ENCODE measurements around the gene TMEM205. TPM values are rescaled to one million over a fixed set of nuclear protein-coding genes. Genes with fewer than 3 reads are reported as not detected.
"Not testable (repeated sequence)": the region's sequence is repeated elsewhere in the genome, so short reads cannot be mapped to it uniquely, and the experiment has no call there.

The TMEM205 gene
- total and polyA plus RNA-seq, 2 experiments from 2014 or later, result 188 to 199 TPM

GRCh38 chr19:11335449-11336146 lies 10.5 kb downstream of the TMEM205 start:
- H3K27ac ChIP-seq, result no peak overlapping the region
- H4K20me1 ChIP-seq (ENCODE audit: insufficient read depth, poor library complexity, severe bottlenecking), result peaks cover 4% of the 10 kb centered on the region
- TF ChIP-seq CTCF (IDR thresholded peaks at IDR 0.05; ENCODE audit: poor library complexity) (no peak), EZH2phosphoT487 (IDR thresholded peaks at IDR 0.05; ENCODE audit: low read depth, severe bottlenecking, unreplicated experiment) (no peak), EZH2 (IDR thresholded peaks at IDR 0.05; ENCODE audit: borderline replicate concordance) (no peak)
- H3K9me3 ChIP-seq (ENCODE audit: low read depth), result no peaks in the 10 kb centered on the region
- no peaks in the 10 kb centered on the region for H3K36me3 ChIP-seq (replicated peaks; ENCODE audit: insufficient read depth, low read depth)
- peaks cover 5% of the 10 kb centered on the region for H3K4me1 ChIP-seq (ENCODE audit: insufficient read depth)
- H2AFZ ChIP-seq, result no peak overlapping the region
- no peaks in the 10 kb centered on the region for H3K9me2 ChIP-seq (replicated peaks; ENCODE audit: insufficient read depth)
- WGBS (ENCODE audit: low lambda C conversion rate, missing lambda C conversion rate), result 97% methylated on average over 17 of the region's 17 CpGs
- peaks cover 46% of the 10 kb centered on the region for H3K79me2 ChIP-seq
- DNase-seq (ENCODE audit: low spot score), result no peak
- H3K4me3 ChIP-seq, result no peak overlapping the region
- H3K27me3 ChIP-seq, result no peaks in the 10 kb centered on the region
- H3K4me2 ChIP-seq, result no peak overlapping the region

GRCh38 chr19:11333838-11334237 lies 12.2 kb downstream of the TMEM205 start:
- H3K36me3 ChIP-seq (replicated peaks; ENCODE audit: insufficient read depth, low read depth); H3K9me2 ChIP-seq (replicated peaks; ENCODE audit: insufficient read depth); H3K27ac ChIP-seq; H4K20me1 ChIP-seq (ENCODE audit: insufficient read depth, poor library complexity, severe bottlenecking); DNase-seq (ENCODE audit: low spot score); H3K4me2 ChIP-seq; H3K4me3 ChIP-seq; H2AFZ ChIP-seq; H3K27me3 ChIP-seq; H3K9me3 ChIP-seq (ENCODE audit: low read depth); H3K4me1 ChIP-seq (ENCODE audit: insufficient read depth): not testable (repeated sequence)
- 88% methylated on average over 9 of the region's 9 CpGs for WGBS (ENCODE audit: low lambda C conversion rate, missing lambda C conversion rate)
- H3K79me2 ChIP-seq, result peaks cover 32% of the 10 kb centered on the region

- Histone ChIP-seq H3K27me3 (no peaks in the 10 kb centered on the region), H3K4me1 (ENCODE audit: insufficient read depth) (no peaks in the 10 kb centered on the region), H4K20me1 (ENCODE audit: insufficient read depth, poor library complexity, severe bottlenecking) (peaks cover 4% of the 10 kb centered on the region), H3K4me3 (no peak overlapping the region), H3K79me2 (peaks cover 28% of the 10 kb centered on the region), H2AFZ (no peak overlapping the region), H3K36me3 (replicated peaks; ENCODE audit: insufficient read depth, low read depth) (no peaks in the 10 kb centered on the region), H3K27ac (no peak overlapping the region), H3K9me2 (replicated peaks; ENCODE audit: insufficient read depth) (no peaks in the 10 kb centered on the region), H3K4me2 (no peak overlapping the region), H3K9me3 (ENCODE audit: low read depth) (no peaks in the 10 kb centered on the region)
- WGBS (ENCODE audit: low lambda C conversion rate, missing lambda C conversion rate), result 87% methylated on average over 5 of the region's 5 CpGs
- no peak for TF ChIP-seq CTCF (IDR thresholded peaks at IDR 0.05; ENCODE audit: poor library complexity)
- DNase-seq (ENCODE audit: low spot score), result no peak
Observed at GRCh38 chr19:11332822-11333221, 13.2 kb downstream of the TMEM205 start.

- no peak overlapping the region for H3K4me2 ChIP-seq
- H3K27ac ChIP-seq, result no peak overlapping the region
- no peaks in the 10 kb centered on the region for H4K20me1 ChIP-seq (ENCODE audit: insufficient read depth, poor library complexity, severe bottlenecking)
- H3K9me3 ChIP-seq (ENCODE audit: low read depth), result no peaks in the 10 kb centered on the region
- no peak for DNase-seq (ENCODE audit: low spot score)
- 95% methylated on average over 4 of the region's 4 CpGs for WGBS (ENCODE audit: low lambda C conversion rate, missing lambda C conversion rate)
- peaks cover 17% of the 10 kb centered on the region for H3K79me2 ChIP-seq
- no peaks in the 10 kb centered on the region for H3K9me2 ChIP-seq (replicated peaks; ENCODE audit: insufficient read depth)
- H3K36me3 ChIP-seq (replicated peaks; ENCODE audit: insufficient read depth, low read depth), result no peaks in the 10 kb centered on the region
- no peaks in the 10 kb centered on the region for H3K27me3 ChIP-seq
- H3K4me1 ChIP-seq (ENCODE audit: insufficient read depth), result no peaks in the 10 kb centered on the region
- H2AFZ ChIP-seq, result no peak overlapping the region
- TF ChIP-seq EZH2 (IDR thresholded peaks at IDR 0.05; ENCODE audit: borderline replicate concordance) (no peak), EZH2phosphoT487 (IDR thresholded peaks at IDR 0.05; ENCODE audit: low read depth, severe bottlenecking, unreplicated experiment) (no peak)
- no peak overlapping the region for H3K4me3 ChIP-seq
Observed at GRCh38 chr19:11331502-11331901, 14.6 kb downstream of the TMEM205 start.

Measured in hepatocyte (in vitro differentiated cells).